HepG2 (cell line): ENCODE data around the gene MFF. TPM values are rescaled to one million over a fixed set of nuclear protein-coding genes. Genes with fewer than 3 reads are reported as not detected.

Experiments
- ATAD3A ChIP-seq: sonication (generic); formaldehyde crosslinking; IDR thresholded peaks from 2 replicates; pipeline ENCODE4 v1.4.0; 2020; ENCODE audit warnings: missing genetic modification reagents
- CBFB ChIP-seq: sonication (generic); formaldehyde crosslinking; IDR thresholded peaks from 2 replicates; pipeline ENCODE4 v1.4.0; 2020; ENCODE audit warnings: missing genetic modification reagents
- HNF4A ChIP-seq: sonication (generic); formaldehyde crosslinking; IDR thresholded peaks from 2 replicates; pipeline ENCODE4 v1.4.0; 2020; ENCODE audit warnings: missing genetic modification reagents
- MTA1 ChIP-seq: sonication (generic); formaldehyde crosslinking; IDR thresholded peaks from 2 replicates; pipeline ENCODE4 v1.4.0; 2020; ENCODE audit warnings: missing genetic modification reagents, mild to moderate bottlenecking, borderline replicate concordance
- NFYB ChIP-seq: sonication (generic); formaldehyde crosslinking; IDR thresholded peaks from 2 replicates; pipeline ENCODE4 v1.4.0; 2020; ENCODE audit warnings: missing genetic modification reagents
- POLR2A ChIP-seq, 2 experiments: IDR thresholded peaks; 2 replicates each; pipeline ENCODE4 v1.6.1; 2011; ENCODE audit warnings: low read depth in 2 of 2, low read length in 2 of 2, mild to moderate bottlenecking in 1 of 2, moderate library complexity in 1 of 2; ENCODE audit not compliant: insufficient read depth in 1 of 2
- PPARG ChIP-seq: conservative IDR thresholded peaks from 2 replicates; pipeline ENCODE4 v1.6.1; 2016; ENCODE audit warnings: missing biosample characterization, missing genetic modification reagents
- RORA ChIP-seq: sonication (generic); formaldehyde crosslinking; IDR thresholded peaks from 2 replicates; pipeline ENCODE4 v1.5.0; 2020; ENCODE audit warnings: mild to moderate bottlenecking, missing genetic modification reagents, moderate library complexity
- SIX1 ChIP-seq: sonication (generic); formaldehyde crosslinking; IDR thresholded peaks from 2 replicates; pipeline ENCODE4 v1.4.0; 2020; ENCODE audit warnings: missing genetic modification reagents, borderline replicate concordance
- TCF7L2 ChIP-seq: IDR thresholded peaks from 2 replicates; pipeline ENCODE4 v1.6.1; 2011; ENCODE audit warnings: mild to moderate bottlenecking, low read depth, low read length, moderate library complexity
- TEAD3 ChIP-seq: optimal IDR thresholded peaks from 2 replicates; pipeline ENCODE3; 2016; ENCODE audit warnings: borderline replicate concordance
- YEATS2 ChIP-seq: sonication (generic); formaldehyde crosslinking; IDR thresholded peaks from 2 replicates; pipeline ENCODE4 v1.4.0; 2020; ENCODE audit warnings: missing genetic modification reagents, borderline replicate concordance
- YEATS4 ChIP-seq: sonication (generic); formaldehyde crosslinking; IDR thresholded peaks from 2 replicates; pipeline ENCODE4 v1.4.0; 2020; ENCODE audit warnings: missing genetic modification reagents, borderline replicate concordance
- ZBTB38 ChIP-seq: sonication (generic); formaldehyde crosslinking; IDR thresholded peaks from 2 replicates; pipeline ENCODE4 v1.5.1; 2020; ENCODE audit warnings: mild to moderate bottlenecking, missing genetic modification reagents
- ZMYM3 ChIP-seq: sonication (generic); formaldehyde crosslinking; IDR thresholded peaks from 2 replicates; pipeline ENCODE4 v1.5.1; 2020; ENCODE audit warnings: mild to moderate bottlenecking, missing genetic modification reagents
- ZNF160 ChIP-seq: sonication (generic); formaldehyde crosslinking; IDR thresholded peaks from 2 replicates; pipeline ENCODE4 v1.8.0; 2022; ENCODE audit warnings: mild to moderate bottlenecking, inconsistent platforms, missing genetic modification reagents
- ZNF30 ChIP-seq: sonication (generic); formaldehyde crosslinking; IDR thresholded peaks from 2 replicates; pipeline ENCODE4 v1.5.0; 2020; ENCODE audit warnings: mild to moderate bottlenecking, missing genetic modification reagents
- ZNF883 ChIP-seq: sonication (generic); formaldehyde crosslinking; IDR thresholded peaks from 2 replicates; pipeline ENCODE4 v1.5.1; 2020; ENCODE audit warnings: mild to moderate bottlenecking, missing genetic modification reagents; ENCODE audit errors: not compliant biosample characterization
- polyA plus RNA-seq, 8 experiments: library from polyadenylated mRNA; depleted of rRNA in 3 of 8; stranded (reverse) in 7 of 8; unstranded in 1 of 8; fragments of >200 nt; fragmentation: Illumina TruSeq in 4 of 8; extraction: Trizol in 4 of 8; gene quantifications; 2 replicates each; pipeline versions ENCODE4 v1.2.1 to v1.2.3, GENCODE V29; 2011 to 2016; ENCODE audit warnings: low read depth in 4 of 8, missing spikeins in 1 of 8, mixed read lengths in 1 of 8; ENCODE audit not compliant: insufficient read depth in 1 of 8
- total RNA-seq, 5 experiments: library from RNA; depleted of rRNA; stranded (reverse); fragments of >200 nt; fragmentation: Illumina TruSeq; extraction: Trizol; gene quantifications; 2 replicates each; pipeline ENCODE4 v1.2.3, GENCODE V29; 2016; ENCODE audit warnings: low read depth in 1 of 5
- TF ChIP-seq, protein P1 (sequence below): sonication (generic); formaldehyde crosslinking; IDR thresholded peaks from 2 replicates; pipeline ENCODE4 v1.5.0; 2020; ENCODE audit warnings: mild to moderate bottlenecking, low read depth, missing genetic modification reagents, borderline replicate concordance
- TF ChIP-seq, protein P2 (sequence below): sonication (generic); formaldehyde crosslinking; IDR thresholded peaks from 2 replicates; pipeline ENCODE4 v1.5.1; 2020; ENCODE audit warnings: mild to moderate bottlenecking, missing genetic modification reagents, borderline replicate concordance
- TF ChIP-seq, protein P3 (sequence below): IDR thresholded peaks from 2 replicates; pipeline ENCODE4 v1.6.1; 2016; ENCODE audit warnings: low read depth
- TF ChIP-seq, protein P4 (sequence below): IDR thresholded peaks from 2 replicates; pipeline ENCODE4 v1.6.1; 2016; ENCODE audit warnings: missing compliant biosample characterization, missing genetic modification reagents, borderline replicate concordance
- TF ChIP-seq, protein P5 (sequence below): sonication (generic); formaldehyde crosslinking; IDR thresholded peaks from 2 replicates; pipeline ENCODE4 v1.4.0; 2020; ENCODE audit warnings: missing genetic modification reagents
- TF ChIP-seq, protein P6 (sequence below): IDR thresholded peaks from 2 replicates; pipeline ENCODE4 v1.6.1; 2016; ENCODE audit warnings: low read depth, borderline replicate concordance
- TF ChIP-seq, protein P7 (sequence below): sonication (generic); formaldehyde crosslinking; IDR thresholded peaks from 2 replicates; pipeline ENCODE4 v1.4.0; 2020; ENCODE audit warnings: missing genetic modification reagents

Gene MFF
- total and polyA plus RNA-seq, 2 of the 13 experiments (the other 11 are each of a cell fraction or from before 2014, with no cell fraction given), result 81.9 to 156 TPM

DNA sequence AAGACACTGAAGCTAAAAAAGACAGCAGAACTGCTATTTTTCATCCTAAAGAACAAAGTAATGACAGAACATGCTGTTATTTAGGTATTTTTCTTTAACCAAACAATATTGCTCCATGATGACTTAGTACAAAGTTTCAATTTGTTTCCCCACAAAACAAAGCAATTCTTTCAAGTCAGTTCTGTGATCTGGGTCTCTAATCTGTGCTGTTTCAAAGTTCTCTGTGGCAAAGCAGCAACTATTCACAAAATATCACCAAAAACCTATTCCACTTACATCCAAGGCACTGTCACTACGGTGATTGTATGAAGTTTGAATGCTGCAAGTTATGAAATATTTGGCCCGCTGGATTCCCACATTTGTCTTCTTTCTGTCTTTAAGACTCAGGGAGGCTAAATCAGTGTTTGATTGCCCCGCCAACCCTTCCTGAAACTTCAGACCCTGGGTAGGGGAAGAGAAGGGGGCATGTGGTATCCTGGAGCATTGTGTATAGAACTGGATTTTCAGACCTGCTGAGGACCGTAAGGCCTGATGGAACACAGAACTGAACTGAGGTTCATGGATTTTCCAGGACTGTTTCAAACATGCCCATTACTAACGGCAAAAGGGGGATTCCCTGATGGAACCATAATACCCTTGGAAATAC, 13.1 kb upstream of the MFF start (continued):
- no peak for TF ChIP-seq CBFB (CRISPR knock-in tag)
- TF ChIP-seq, protein P1, sequence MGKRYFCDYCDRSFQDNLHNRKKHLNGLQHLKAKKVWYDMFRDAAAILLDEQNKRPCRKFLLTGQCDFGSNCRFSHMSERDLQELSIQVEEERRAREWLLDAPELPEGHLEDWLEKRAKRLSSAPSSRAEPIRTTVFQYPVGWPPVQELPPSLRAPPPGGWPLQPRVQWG (CRISPR knock-in tag), result no peak
- TF ChIP-seq ZBTB38, result no peak
- no peak for TF ChIP-seq ZNF30
- 0 out of 4 replicates have a peak, but pooled peaks of 1 of the 2 experiments have one; percentile 43 for TF ChIP-seq POLR2A (IDR thresholded peaks at IDR 0.05; ENCODE audit: insufficient read depth in 1 of 2, low read depth in 2 of 2, low read length in 2 of 2)
- TF ChIP-seq, protein P2, sequence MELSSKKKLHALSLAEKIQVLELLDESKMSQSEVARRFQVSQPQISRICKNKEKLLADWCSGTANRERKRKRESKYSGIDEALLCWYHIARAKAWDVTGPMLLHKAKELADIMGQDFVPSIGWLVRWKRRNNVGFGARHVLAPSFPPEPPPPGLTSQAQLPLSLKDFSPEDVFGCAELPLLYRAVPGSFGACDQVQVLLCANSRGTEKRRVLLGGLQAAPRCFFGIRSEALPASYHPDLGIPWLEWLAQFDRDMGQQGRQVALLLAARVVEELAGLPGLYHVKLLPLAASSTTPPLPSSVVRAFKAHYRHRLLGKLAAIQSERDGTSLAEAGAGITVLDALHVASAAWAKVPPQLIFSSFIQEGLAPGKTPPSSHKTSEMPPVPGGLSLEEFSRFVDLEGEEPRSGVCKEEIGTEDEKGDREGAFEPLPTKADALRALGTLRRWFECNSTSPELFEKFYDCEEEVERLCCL (CRISPR knock-in tag), result no peak
- TF ChIP-seq, protein P3, sequence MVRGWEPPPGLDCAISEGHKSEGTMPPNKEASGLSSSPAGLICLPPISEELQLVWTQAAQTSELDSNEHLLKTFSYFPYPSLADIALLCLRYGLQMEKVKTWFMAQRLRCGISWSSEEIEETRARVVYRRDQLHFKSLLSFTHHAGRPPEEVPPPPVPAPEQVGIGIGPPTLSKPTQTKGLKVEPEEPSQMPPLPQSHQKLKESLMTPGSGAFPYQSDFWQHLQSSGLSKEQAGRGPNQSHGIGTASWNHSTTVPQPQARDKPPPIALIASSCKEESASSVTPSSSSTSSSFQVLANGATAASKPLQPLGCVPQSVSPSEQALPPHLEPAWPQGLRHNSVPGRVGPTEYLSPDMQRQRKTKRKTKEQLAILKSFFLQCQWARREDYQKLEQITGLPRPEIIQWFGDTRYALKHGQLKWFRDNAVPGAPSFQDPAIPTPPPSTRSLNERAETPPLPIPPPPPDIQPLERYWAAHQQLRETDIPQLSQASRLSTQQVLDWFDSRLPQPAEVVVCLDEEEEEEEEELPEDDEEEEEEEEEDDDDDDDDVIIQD (CRISPR knock-in tag), result no peak
- TF ChIP-seq SIX1 (CRISPR knock-in tag), result peak; percentile 36
- TF ChIP-seq ZNF160 (CRISPR knock-in tag), result no peak
- TF ChIP-seq TEAD3 (CRISPR knock-in tag), result peak; percentile 38
- 0 out of 2 replicates have a peak, but pooled peaks have one; percentile 45 for TF ChIP-seq ZMYM3
- TF ChIP-seq TCF7L2, result no peak
- TF ChIP-seq MTA1 (CRISPR knock-in tag), result no peak
- TF ChIP-seq, protein P4, sequence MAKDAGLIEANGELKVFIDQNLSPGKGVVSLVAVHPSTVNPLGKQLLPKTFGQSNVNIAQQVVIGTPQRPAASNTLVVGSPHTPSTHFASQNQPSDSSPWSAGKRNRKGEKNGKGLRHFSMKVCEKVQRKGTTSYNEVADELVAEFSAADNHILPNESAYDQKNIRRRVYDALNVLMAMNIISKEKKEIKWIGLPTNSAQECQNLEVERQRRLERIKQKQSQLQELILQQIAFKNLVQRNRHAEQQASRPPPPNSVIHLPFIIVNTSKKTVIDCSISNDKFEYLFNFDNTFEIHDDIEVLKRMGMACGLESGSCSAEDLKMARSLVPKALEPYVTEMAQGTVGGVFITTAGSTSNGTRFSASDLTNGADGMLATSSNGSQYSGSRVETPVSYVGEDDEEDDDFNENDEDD (CRISPR knock-in tag), result no peak
- TF ChIP-seq, protein P5, sequence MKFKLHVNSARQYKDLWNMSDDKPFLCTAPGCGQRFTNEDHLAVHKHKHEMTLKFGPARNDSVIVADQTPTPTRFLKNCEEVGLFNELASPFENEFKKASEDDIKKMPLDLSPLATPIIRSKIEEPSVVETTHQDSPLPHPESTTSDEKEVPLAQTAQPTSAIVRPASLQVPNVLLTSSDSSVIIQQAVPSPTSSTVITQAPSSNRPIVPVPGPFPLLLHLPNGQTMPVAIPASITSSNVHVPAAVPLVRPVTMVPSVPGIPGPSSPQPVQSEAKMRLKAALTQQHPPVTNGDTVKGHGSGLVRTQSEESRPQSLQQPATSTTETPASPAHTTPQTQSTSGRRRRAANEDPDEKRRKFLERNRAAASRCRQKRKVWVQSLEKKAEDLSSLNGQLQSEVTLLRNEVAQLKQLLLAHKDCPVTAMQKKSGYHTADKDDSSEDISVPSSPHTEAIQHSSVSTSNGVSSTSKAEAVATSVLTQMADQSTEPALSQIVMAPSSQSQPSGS (CRISPR knock-in tag), result no peak
- TF ChIP-seq RORA (CRISPR knock-in tag), result no peak
- no peak for TF ChIP-seq ATAD3A
- TF ChIP-seq ZNF883, result no peak
- TF ChIP-seq, protein P6, sequence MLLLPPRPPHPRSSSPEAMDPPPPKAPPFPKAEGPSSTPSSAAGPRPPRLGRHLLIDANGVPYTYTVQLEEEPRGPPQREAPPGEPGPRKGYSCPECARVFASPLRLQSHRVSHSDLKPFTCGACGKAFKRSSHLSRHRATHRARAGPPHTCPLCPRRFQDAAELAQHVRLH (CRISPR knock-in tag), result no peak
- TF ChIP-seq NFYB (CRISPR knock-in tag), result no peak
- TF ChIP-seq, protein P7, sequence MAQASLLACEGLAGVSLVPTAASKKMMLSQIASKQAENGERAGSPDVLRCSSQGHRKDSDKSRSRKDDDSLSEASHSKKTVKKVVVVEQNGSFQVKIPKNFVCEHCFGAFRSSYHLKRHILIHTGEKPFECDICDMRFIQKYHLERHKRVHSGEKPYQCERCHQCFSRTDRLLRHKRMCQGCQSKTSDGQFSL, result no peak
- TF ChIP-seq PPARG (CRISPR knock-in tag), result peak; percentile 43; the same call in 1 of the 2 replicates
- peak; percentile 47; the same call in 1 of the 2 replicates for TF ChIP-seq YEATS4
- no peak for TF ChIP-seq YEATS2
- TF ChIP-seq HNF4A, result peak; percentile 71
